Measurements from ENCODE around the gene THAP7. TPM values are rescaled to one million over a fixed set of nuclear protein-coding genes. Genes with fewer than 3 reads are reported as not detected.
"Not testable (repeated sequence)": the region's sequence is repeated elsewhere in the genome, so short reads cannot be mapped to it uniquely, and the experiment has no call there.

Gene THAP7
- total RNA-seq, 1 donor from 2014 or later, result 22.0 TPM

DNA sequence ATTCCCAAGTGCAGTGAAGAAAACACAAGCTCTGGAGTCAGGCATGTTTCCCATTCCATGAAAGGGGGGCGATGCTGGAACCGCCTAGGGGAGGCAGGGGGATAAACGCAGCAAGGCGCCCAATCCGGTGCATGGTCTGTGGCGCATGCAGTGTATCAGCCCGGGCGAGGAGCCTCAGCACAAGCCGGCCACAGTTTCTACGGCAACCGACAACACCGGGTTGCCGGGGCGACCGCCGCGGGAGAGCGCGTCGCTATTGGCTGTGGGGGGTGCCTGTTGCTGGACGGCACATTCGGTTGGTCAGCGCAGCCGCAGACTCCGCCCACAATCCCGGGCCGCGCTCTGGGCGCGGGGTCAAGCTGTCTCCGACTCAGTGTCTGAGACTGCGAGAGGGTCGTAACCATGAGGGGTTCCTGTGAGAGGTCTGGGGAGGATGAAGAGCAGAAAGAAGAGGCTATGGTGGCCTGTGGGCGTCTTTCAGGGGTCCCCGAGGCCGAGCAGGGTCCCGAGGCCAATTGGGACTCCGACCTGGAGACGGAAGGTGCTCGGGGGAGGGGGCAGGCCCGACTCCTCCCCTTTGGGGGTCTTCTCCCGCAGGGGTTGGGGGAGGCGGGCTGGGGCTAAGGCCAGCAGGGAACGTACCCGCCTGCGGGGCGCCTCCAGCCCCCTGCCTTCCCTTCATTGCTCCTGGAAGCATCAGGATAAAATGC lies 43.8 kb upstream of the THAP7 start, which contains the start of gene LRRC74B:
TSS of gene LRRC74B (plus strand) at position 362 of the 710 bp plus-strand sequence. CDS start at position 403, 41 bp downstream.
- no peaks in the 10 kb centered on the region for H3K9me3 Mint-ChIP-seq
- H3K4me3 Mint-ChIP-seq, result peak within 1 kb of the TSS; percentile 95
- peaks cover 22% of the 10 kb centered on the region for H3K4me1 Mint-ChIP-seq
- H3K36me3 Mint-ChIP-seq, result no peaks in the 10 kb centered on the region
- H3K27ac Mint-ChIP-seq, result peak within 1 kb of the TSS; percentile 97
- TF ChIP-seq, protein P1, sequence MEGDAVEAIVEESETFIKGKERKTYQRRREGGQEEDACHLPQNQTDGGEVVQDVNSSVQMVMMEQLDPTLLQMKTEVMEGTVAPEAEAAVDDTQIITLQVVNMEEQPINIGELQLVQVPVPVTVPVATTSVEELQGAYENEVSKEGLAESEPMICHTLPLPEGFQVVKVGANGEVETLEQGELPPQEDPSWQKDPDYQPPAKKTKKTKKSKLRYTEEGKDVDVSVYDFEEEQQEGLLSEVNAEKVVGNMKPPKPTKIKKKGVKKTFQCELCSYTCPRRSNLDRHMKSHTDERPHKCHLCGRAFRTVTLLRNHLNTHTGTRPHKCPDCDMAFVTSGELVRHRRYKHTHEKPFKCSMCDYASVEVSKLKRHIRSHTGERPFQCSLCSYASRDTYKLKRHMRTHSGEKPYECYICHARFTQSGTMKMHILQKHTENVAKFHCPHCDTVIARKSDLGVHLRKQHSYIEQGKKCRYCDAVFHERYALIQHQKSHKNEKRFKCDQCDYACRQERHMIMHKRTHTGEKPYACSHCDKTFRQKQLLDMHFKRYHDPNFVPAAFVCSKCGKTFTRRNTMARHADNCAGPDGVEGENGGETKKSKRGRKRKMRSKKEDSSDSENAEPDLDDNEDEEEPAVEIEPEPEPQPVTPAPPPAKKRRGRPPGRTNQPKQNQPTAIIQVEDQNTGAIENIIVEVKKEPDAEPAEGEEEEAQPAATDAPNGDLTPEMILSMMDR (IDR thresholded peaks at IDR 0.05; ENCODE audit: unreplicated experiment), result no peak
- peak; percentile 86 to 91 for DNase-seq (ENCODE audit: low spot score in 2 of 2, unreplicated experiment in 2 of 2)
- no peaks in the 10 kb centered on the region for H3K27me3 Mint-ChIP-seq (ENCODE audit: low read depth)

GRCh38 chr22:21044931-21045584 lies 43.1 kb upstream of the THAP7 start:
- H3K4me3 Mint-ChIP-seq, result peak overlapping the region; percentile 95
- no peaks in the 10 kb centered on the region for H3K9me3 Mint-ChIP-seq
- peak overlapping the region; percentile 97 for H3K27ac Mint-ChIP-seq
- no peaks in the 10 kb centered on the region for H3K27me3 Mint-ChIP-seq (ENCODE audit: low read depth)
- H3K4me1 Mint-ChIP-seq, result peaks cover 25% of the 10 kb centered on the region
- TF ChIP-seq, protein P1 (IDR thresholded peaks at IDR 0.05; ENCODE audit: unreplicated experiment), result no peak
- no peaks in the 10 kb centered on the region for H3K36me3 Mint-ChIP-seq
- no peak for DNase-seq (ENCODE audit: low spot score in 2 of 2, unreplicated experiment in 2 of 2)

DNA sequence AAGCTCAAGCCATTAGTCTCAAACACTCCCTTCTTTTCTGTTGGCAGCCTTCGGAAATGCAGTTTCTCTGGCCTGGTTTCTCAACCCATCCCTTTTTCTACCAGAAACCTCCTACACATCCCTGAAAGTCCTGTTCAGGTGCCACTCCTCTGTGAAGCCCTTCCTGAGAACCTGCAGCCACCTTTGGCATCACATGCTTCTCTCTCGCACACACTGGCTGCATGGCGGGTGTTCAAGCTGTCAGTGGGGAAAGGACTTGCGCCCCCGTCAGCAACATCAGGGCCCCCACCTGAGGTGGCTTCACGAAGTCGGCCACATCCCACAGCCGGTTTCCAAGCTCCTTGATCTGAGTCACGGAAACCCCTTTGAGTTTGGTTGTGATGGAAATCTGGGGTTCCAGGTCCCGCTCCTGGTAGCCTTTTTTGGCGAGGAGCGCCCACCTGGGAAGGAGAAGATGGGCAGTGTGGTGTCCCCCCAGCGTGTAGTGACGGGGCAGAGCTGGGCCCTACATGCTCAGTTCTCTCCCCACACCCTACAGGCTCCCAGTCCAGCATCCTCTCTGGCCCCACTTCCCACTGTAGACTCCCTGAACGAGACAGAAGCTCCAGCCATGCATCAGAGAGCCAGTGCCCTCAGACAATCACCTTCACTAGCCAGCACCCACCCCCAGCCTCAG lies 42.1 kb upstream of the THAP7 start:
- Mint-ChIP-seq H3K36me3 (no peaks in the 10 kb centered on the region), H3K9me3 (no peaks in the 10 kb centered on the region), H3K27ac (no peak overlapping the region), H3K4me3 (no peak overlapping the region), H3K4me1 (peaks cover 29% of the 10 kb centered on the region), H3K27me3 (ENCODE audit: low read depth) (no peaks in the 10 kb centered on the region)
- DNase-seq (ENCODE audit: low spot score in 2 of 2, unreplicated experiment in 2 of 2), result no peak
- TF ChIP-seq, protein P1 (IDR thresholded peaks at IDR 0.05; ENCODE audit: unreplicated experiment), result no peak

DNA sequence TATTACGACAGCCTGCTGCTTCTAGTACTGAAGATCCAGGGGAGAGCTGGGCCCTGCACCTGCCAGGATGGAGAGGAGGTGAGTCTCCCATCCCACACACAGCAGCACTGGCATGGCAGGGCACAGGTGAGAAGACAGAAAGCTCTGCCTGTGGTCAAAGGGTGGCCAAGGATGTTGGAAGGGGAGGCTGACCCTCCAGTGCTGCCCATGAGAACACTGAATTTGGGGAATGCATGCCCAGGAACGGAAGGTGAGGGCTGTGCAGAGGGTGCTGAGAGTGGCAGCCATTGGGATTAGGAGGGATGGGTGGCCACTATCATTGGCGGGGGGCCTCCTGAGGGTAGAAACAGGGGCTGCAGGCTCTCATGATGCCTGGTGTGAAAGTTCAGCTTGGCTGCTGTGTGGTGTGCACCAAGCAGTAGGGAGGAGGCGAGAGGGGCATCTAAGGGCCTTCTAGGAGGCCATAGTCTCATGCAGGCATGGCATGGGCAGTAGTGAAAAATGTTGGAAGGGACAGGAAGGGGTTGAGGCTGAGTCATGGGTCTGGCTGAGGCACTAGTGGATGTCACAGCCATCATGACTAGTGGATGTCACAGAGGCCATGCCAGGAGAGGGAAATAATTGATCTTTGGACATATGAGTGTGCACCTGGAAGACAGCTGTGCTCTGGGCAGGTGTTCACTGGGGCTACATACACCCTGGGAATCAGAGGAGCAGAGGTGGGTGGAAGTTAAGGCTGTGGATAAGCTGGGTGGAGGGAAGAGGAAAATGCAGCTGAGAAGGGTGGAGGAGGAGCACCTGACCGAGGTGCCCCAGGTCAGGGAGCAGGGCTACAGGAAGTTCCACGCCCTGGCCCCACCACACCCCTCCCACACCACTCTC lies 41.3 kb upstream of the THAP7 start:
- Mint-ChIP-seq H3K27ac (no peak overlapping the region), H3K4me1 (peaks cover 34% of the 10 kb centered on the region), H3K4me3 (no peak overlapping the region), H3K9me3 (no peaks in the 10 kb centered on the region), H3K27me3 (ENCODE audit: low read depth) (no peaks in the 10 kb centered on the region), H3K36me3 (no peaks in the 10 kb centered on the region)
- TF ChIP-seq, protein P1 (IDR thresholded peaks at IDR 0.05; ENCODE audit: unreplicated experiment), result no peak
- DNase-seq (ENCODE audit: low spot score in 2 of 2, unreplicated experiment in 2 of 2), result no peak

- no peaks in the 10 kb centered on the region for H3K27me3 Mint-ChIP-seq (ENCODE audit: low read depth)
- no peak for DNase-seq (ENCODE audit: low spot score in 2 of 2, unreplicated experiment in 2 of 2)
- no peak overlapping the region for H3K4me3 Mint-ChIP-seq
- no peaks in the 10 kb centered on the region for H3K9me3 Mint-ChIP-seq
- H3K4me1 Mint-ChIP-seq, result peaks cover 43% of the 10 kb centered on the region
- H3K27ac Mint-ChIP-seq, result no peak overlapping the region
- TF ChIP-seq, protein P1 (IDR thresholded peaks at IDR 0.05; ENCODE audit: unreplicated experiment), result no peak
- H3K36me3 Mint-ChIP-seq, result no peaks in the 10 kb centered on the region
Measured at GRCh38 chr22:21041937-21042336, 40.0 kb upstream of the THAP7 start.

- H3K4me3 Mint-ChIP-seq, result not testable (repeated sequence)
Measured at GRCh38 chr22:21039158-21039557, 37.2 kb upstream of the THAP7 start.

More at GRCh38 chr22:21039158-21039557, 37.2 kb upstream of the THAP7 start:
- H3K27me3 Mint-ChIP-seq (ENCODE audit: low read depth); H3K27ac Mint-ChIP-seq; H3K9me3 Mint-ChIP-seq; DNase-seq (ENCODE audit: low spot score in 2 of 2, unreplicated experiment in 2 of 2); H3K36me3 Mint-ChIP-seq: not testable (repeated sequence)
- peaks cover 32% of the 10 kb centered on the region for H3K4me1 Mint-ChIP-seq
